HG03103 (cell line): Measurements from ENCODE around the gene CACNA1H.
"Not testable (repeated sequence)": the region's sequence is repeated elsewhere in the genome, so short reads cannot be mapped to it uniquely, and the experiment has no call there.

Source experiments
- ATAC-seq: cut with Tn5 transposase; IDR thresholded peaks from one replicate; pipeline ENCODE4 v1.9.1; 2021; ENCODE audit warnings: low read depth; ENCODE audit not compliant: unreplicated experiment

CACNA1H gene

GRCh38 chr16:1241081-1241480 is 88.2 kb downstream of the CACNA1H start:
- not testable (repeated sequence) for ATAC-seq

- ATAC-seq: not testable (repeated sequence)
Observed at GRCh38 chr16:1243363-1243762, 90.5 kb downstream of the CACNA1H start.

- ATAC-seq: not testable (repeated sequence)
Observed at GRCh38 chr16:1243907-1244850, 91.3 kb downstream of the CACNA1H start.

GRCh38 chr16:1244881-1245280 is 92.0 kb downstream of the CACNA1H start:
- ATAC-seq: no peak

GRCh38 chr16:1245452-1246020 is 92.6 kb downstream of the CACNA1H start:
- ATAC-seq: no peak

- ATAC-seq: not testable (repeated sequence)
Observed at GRCh38 chr16:1247903-1248537, 95.1 kb downstream of the CACNA1H start.

GRCh38 chr16:1249031-1249755 is 96.3 kb downstream of the CACNA1H start:
- ATAC-seq: not testable (repeated sequence)

GRCh38 chr16:1253701-1254364 is 100.9 kb downstream of the CACNA1H start:
- not testable (repeated sequence) for ATAC-seq

- not testable (repeated sequence) for ATAC-seq
Observed at GRCh38 chr16:1254821-1255220, 101.9 kb downstream of the CACNA1H start.

GRCh38 chr16:1255276-1256122 is 102.6 kb downstream of the CACNA1H start, which contains the start of gene TPSD1:
Gene TPSD1, plus strand, starts transcription at chr16:1256069. Its CDS starts 212 bp downstream, at chr16:1256281.
- ATAC-seq: not testable (repeated sequence)

- not testable (repeated sequence) for ATAC-seq
Observed at GRCh38 chr16:1256296-1256873, 103.5 kb downstream of the CACNA1H start.

- ATAC-seq: no peak
Observed at GRCh38 chr16:1256874-1257322, 104.0 kb downstream of the CACNA1H start.

GRCh38 chr16:1257561-1258224 is 104.8 kb downstream of the CACNA1H start:
- no peak for ATAC-seq

- no peak for ATAC-seq
Observed at GRCh38 chr16:1258225-1258600, 105.3 kb downstream of the CACNA1H start.

- no peak for ATAC-seq
Observed at GRCh38 chr16:1258906-1259759, 106.2 kb downstream of the CACNA1H start.

- no peak for ATAC-seq
Observed at GRCh38 chr16:1259760-1260068, 106.8 kb downstream of the CACNA1H start.

- no peak for ATAC-seq
Observed at GRCh38 chr16:1260101-1260680, 107.3 kb downstream of the CACNA1H start.
